Measurements from ENCODE around the gene PAX9.

The PAX9 gene

GRCh38 chr14:36646664-36647416 lies 14.8 kb upstream of the PAX9 start:
- no peak for DNase-seq
- no peaks in the 10 kb centered on the region for H3K27me3 ChIP-seq (ENCODE audit: insufficient read depth, low read length, poor library complexity)
- H3K27ac ChIP-seq (ENCODE audit: low read length) = no peak overlapping the region
- no peak overlapping the region for H3K9ac ChIP-seq (ENCODE audit: low read depth, low read length)
- H3K4me2 ChIP-seq (ENCODE audit: insufficient read depth, low read length) = no peak overlapping the region
- no peaks in the 10 kb centered on the region for H3K36me3 ChIP-seq (ENCODE audit: insufficient read depth, low read length)
- no peaks in the 10 kb centered on the region for H3K9me3 ChIP-seq (ENCODE audit: insufficient read depth, low read length, severe bottlenecking)
- H3K4me1 ChIP-seq (ENCODE audit: insufficient read depth, low read length) = no peaks in the 10 kb centered on the region
- no peaks in the 10 kb centered on the region for H3K79me2 ChIP-seq (ENCODE audit: insufficient read depth, low read length)
- H2AFZ ChIP-seq (ENCODE audit: low read depth, low read length) = no peak overlapping the region
- ATAC-seq (ENCODE audit: insufficient read depth, low read depth) = no peak
- no peak overlapping the region for H3K4me3 ChIP-seq (ENCODE audit: low read depth in 1 of 2, low read length in 2 of 2)
- TF ChIP-seq EZH2 (IDR thresholded peaks at IDR 0.05; ENCODE audit: borderline replicate concordance, low read depth, low read length, severe bottlenecking) = no peak
- TF ChIP-seq CTCF (IDR thresholded peaks at IDR 0.05; ENCODE audit: borderline replicate concordance, extremely low read depth, low read length, poor library complexity, severe bottlenecking) = no peak
- no peaks in the 10 kb centered on the region for H4K20me1 ChIP-seq (ENCODE audit: insufficient read depth, low read length)

DNA sequence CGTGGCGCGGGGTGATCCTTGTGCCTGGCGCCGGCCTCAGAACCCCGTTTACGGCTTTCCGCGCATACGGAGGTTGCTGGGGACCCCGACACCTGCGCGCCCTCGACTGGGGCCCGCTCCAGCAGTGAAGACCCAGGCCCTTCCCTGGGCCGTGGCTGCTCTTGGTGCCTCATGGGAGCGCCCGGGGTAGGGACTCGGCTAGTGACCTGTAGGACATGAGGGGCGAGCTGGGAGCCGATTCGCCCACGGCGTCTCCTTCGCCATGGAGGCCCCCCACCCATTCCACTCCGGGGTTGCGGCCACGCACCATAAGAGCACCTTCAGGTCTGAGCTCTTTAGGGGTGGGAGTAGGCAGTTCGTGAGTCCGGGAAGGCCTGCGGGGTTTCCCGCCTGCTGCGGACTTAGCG lies 14.2 kb upstream of the PAX9 start:
- H3K4me1 ChIP-seq (ENCODE audit: insufficient read depth, low read length) = no peaks in the 10 kb centered on the region
- no peak overlapping the region for H3K9ac ChIP-seq (ENCODE audit: low read depth, low read length)
- no peaks in the 10 kb centered on the region for H3K9me3 ChIP-seq (ENCODE audit: insufficient read depth, low read length, severe bottlenecking)
- no peaks in the 10 kb centered on the region for H3K79me2 ChIP-seq (ENCODE audit: insufficient read depth, low read length)
- H4K20me1 ChIP-seq (ENCODE audit: insufficient read depth, low read length) = no peaks in the 10 kb centered on the region
- TF ChIP-seq EZH2 (IDR thresholded peaks at IDR 0.05; ENCODE audit: borderline replicate concordance, low read depth, low read length, severe bottlenecking) (no peak), CTCF (IDR thresholded peaks at IDR 0.05; ENCODE audit: borderline replicate concordance, extremely low read depth, low read length, poor library complexity, severe bottlenecking) (no peak)
- H3K4me2 ChIP-seq (ENCODE audit: insufficient read depth, low read length) = no peak overlapping the region
- H3K36me3 ChIP-seq (ENCODE audit: insufficient read depth, low read length) = no peaks in the 10 kb centered on the region
- DNase-seq (no peak), ATAC-seq (ENCODE audit: insufficient read depth, low read depth) (no peak)
- H3K27ac ChIP-seq (ENCODE audit: low read length) = no peak overlapping the region
- H3K27me3 ChIP-seq (ENCODE audit: insufficient read depth, low read length, poor library complexity) = no peaks in the 10 kb centered on the region
- H3K4me3 ChIP-seq (ENCODE audit: low read depth in 1 of 2, low read length in 2 of 2) = no peak overlapping the region
- no peak overlapping the region for H2AFZ ChIP-seq (ENCODE audit: low read depth, low read length)

GRCh38 chr14:36647824-36648753 lies 13.6 kb upstream of the PAX9 start:
- Histone ChIP-seq H4K20me1 (ENCODE audit: insufficient read depth, low read length) (no peaks in the 10 kb centered on the region), H3K27ac (ENCODE audit: low read length) (no peak overlapping the region), H3K4me2 (ENCODE audit: insufficient read depth, low read length) (no peak overlapping the region), H3K36me3 (ENCODE audit: insufficient read depth, low read length) (no peaks in the 10 kb centered on the region), H3K79me2 (ENCODE audit: insufficient read depth, low read length) (no peaks in the 10 kb centered on the region), H3K9ac (ENCODE audit: low read depth, low read length) (no peak overlapping the region), H3K9me3 (ENCODE audit: insufficient read depth, low read length, severe bottlenecking) (no peaks in the 10 kb centered on the region), H3K27me3 (ENCODE audit: insufficient read depth, low read length, poor library complexity) (no peaks in the 10 kb centered on the region), H3K4me1 (ENCODE audit: insufficient read depth, low read length) (no peaks in the 10 kb centered on the region), H2AFZ (ENCODE audit: low read depth, low read length) (no peak overlapping the region), H3K4me3 (ENCODE audit: low read depth in 1 of 2, low read length in 2 of 2) (no peak overlapping the region)
- TF ChIP-seq CTCF (IDR thresholded peaks at IDR 0.05; ENCODE audit: borderline replicate concordance, extremely low read depth, low read length, poor library complexity, severe bottlenecking) (no peak), EZH2 (IDR thresholded peaks at IDR 0.05; ENCODE audit: borderline replicate concordance, low read depth, low read length, severe bottlenecking) (no peak)
- ATAC-seq (ENCODE audit: insufficient read depth, low read depth) (no peak), DNase-seq (no peak)
